Measurements from ENCODE around the gene PXN. TPM values are rescaled to one million over a fixed set of nuclear protein-coding genes. Genes with fewer than 3 reads are reported as not detected.

PXN gene
- total and polyA plus RNA-seq, 10 of the 15 experiments (the other 5 are each of a cell fraction or from before 2014, with no cell fraction given): 1.0 to 32.0 (median 11.5) TPM

- TF ChIP-seq NFXL1 (IDR thresholded peaks at IDR 0.05; ENCODE audit: borderline replicate concordance) (no peak), POU2F2 (IDR thresholded peaks at IDR 0.05; ENCODE audit: borderline replicate concordance, low read depth, low read length) (peak; percentile 99), IKZF1 (conservative IDR thresholded peaks at IDR 0.05) (peak; percentile 46; the same call in 1 of the 2 replicates), HCFC1 (IDR thresholded peaks at IDR 0.05; ENCODE audit: low read length) (peak; percentile 55), TCF12 (IDR thresholded peaks at IDR 0.05; ENCODE audit: low read depth, low read length) (peak; percentile 91), ESRRA (IDR thresholded peaks at IDR 0.05; ENCODE audit: low read length) (no peak), CUX1 (IDR thresholded peaks at IDR 0.05; ENCODE audit: insufficient replicate concordance, low read depth, low read length) (no peak), NR2F1 (conservative IDR thresholded peaks at IDR 0.05) (peak; percentile 34; the same call in 1 of the 2 replicates), SIN3A (IDR thresholded peaks at IDR 0.05; ENCODE audit: low read depth, low read length) (no peak), RUNX3 (IDR thresholded peaks at IDR 0.05; ENCODE audit: low read length) (peak; percentile 79), NR2C1 (IDR thresholded peaks at IDR 0.05) (no peak), BCLAF1 (IDR thresholded peaks at IDR 0.05) (no peak), SPI1 (IDR thresholded peaks at IDR 0.05; ENCODE audit: borderline replicate concordance, insufficient read depth, low read depth, low read length) (peak; percentile 56; the same call in 1 of the 2 replicates), ZSCAN29 (IDR thresholded peaks at IDR 0.05) (peak; percentile 76; the same call in 1 of the 2 replicates)
- TF ChIP-seq, protein P1, sequence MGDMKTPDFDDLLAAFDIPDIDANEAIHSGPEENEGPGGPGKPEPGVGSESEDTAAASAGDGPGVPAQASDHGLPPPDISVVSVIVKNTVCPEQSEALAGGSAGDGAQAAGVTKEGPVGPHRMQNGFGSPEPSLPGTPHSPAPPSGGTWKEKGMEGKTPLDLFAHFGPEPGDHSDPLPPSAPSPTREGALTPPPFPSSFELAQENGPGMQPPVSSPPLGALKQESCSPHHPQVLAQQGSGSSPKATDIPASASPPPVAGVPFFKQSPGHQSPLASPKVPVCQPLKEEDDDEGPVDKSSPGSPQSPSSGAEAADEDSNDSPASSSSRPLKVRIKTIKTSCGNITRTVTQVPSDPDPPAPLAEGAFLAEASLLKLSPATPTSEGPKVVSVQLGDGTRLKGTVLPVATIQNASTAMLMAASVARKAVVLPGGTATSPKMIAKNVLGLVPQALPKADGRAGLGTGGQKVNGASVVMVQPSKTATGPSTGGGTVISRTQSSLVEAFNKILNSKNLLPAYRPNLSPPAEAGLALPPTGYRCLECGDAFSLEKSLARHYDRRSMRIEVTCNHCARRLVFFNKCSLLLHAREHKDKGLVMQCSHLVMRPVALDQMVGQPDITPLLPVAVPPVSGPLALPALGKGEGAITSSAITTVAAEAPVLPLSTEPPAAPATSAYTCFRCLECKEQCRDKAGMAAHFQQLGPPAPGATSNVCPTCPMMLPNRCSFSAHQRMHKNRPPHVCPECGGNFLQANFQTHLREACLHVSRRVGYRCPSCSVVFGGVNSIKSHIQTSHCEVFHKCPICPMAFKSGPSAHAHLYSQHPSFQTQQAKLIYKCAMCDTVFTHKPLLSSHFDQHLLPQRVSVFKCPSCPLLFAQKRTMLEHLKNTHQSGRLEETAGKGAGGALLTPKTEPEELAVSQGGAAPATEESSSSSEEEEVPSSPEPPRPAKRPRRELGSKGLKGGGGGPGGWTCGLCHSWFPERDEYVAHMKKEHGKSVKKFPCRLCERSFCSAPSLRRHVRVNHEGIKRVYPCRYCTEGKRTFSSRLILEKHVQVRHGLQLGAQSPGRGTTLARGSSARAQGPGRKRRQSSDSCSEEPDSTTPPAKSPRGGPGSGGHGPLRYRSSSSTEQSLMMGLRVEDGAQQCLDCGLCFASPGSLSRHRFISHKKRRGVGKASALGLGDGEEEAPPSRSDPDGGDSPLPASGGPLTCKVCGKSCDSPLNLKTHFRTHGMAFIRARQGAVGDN (IDR thresholded peaks at IDR 0.05): peak; percentile 98
- TF ChIP-seq, protein P2, sequence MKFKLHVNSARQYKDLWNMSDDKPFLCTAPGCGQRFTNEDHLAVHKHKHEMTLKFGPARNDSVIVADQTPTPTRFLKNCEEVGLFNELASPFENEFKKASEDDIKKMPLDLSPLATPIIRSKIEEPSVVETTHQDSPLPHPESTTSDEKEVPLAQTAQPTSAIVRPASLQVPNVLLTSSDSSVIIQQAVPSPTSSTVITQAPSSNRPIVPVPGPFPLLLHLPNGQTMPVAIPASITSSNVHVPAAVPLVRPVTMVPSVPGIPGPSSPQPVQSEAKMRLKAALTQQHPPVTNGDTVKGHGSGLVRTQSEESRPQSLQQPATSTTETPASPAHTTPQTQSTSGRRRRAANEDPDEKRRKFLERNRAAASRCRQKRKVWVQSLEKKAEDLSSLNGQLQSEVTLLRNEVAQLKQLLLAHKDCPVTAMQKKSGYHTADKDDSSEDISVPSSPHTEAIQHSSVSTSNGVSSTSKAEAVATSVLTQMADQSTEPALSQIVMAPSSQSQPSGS (IDR thresholded peaks at IDR 0.05; ENCODE audit: low read length): peak; percentile 100
Observed at GRCh38 chr12:120292661-120293531, 27.4 kb upstream of the PXN start, which contains the start of gene RNU4-1 (continued).
